H9 (cell line): ENCODE results near the gene LRRC52. TPM values are rescaled to one million over a fixed set of nuclear protein-coding genes. Genes with fewer than 3 reads are reported as not detected.

Experiments used
- DNase-seq: peaks from one replicate; pipeline ENCODE4 v3.0.0-alpha.2; 2017
- H2AFZ ChIP-seq: one replicate; pipeline ENCODE4 v1.6.1; 2013; ENCODE audit warnings: mild to moderate bottlenecking, low read length, control low read depth, moderate library complexity
- H2AK5ac ChIP-seq: 2 replicates; pipeline ENCODE4 v1.6.1; 2013; ENCODE audit warnings: low read length, control low read depth, mixed read lengths; ENCODE audit not compliant: insufficient read length
- H2BK120ac ChIP-seq: one replicate; pipeline ENCODE4 v1.6.1; 2013; ENCODE audit warnings: low read depth, mild to moderate bottlenecking, low read length, control low read depth, inconsistent platforms; ENCODE audit not compliant: poor library complexity, severe bottlenecking
- H2BK12ac ChIP-seq: 2 replicates; pipeline ENCODE4 v1.6.1; 2013; ENCODE audit warnings: low read length, control low read depth, mixed read lengths, low read depth; ENCODE audit not compliant: insufficient read length
- H2BK15ac ChIP-seq: 2 replicates; pipeline ENCODE4 v1.6.1; 2013; ENCODE audit warnings: low read depth, low read length, control low read depth
- H2BK20ac ChIP-seq: one replicate; pipeline ENCODE4 v1.6.1; 2013; ENCODE audit warnings: low read depth, mild to moderate bottlenecking, low read length, control low read depth, inconsistent platforms; ENCODE audit not compliant: poor library complexity, severe bottlenecking
- H2BK5ac ChIP-seq: 2 replicates; pipeline ENCODE4 v1.6.1; 2013; ENCODE audit warnings: low read length, control low read depth, mixed read lengths; ENCODE audit not compliant: insufficient read length
- H3K14ac ChIP-seq: 2 replicates; pipeline ENCODE4 v1.6.1; 2013; ENCODE audit warnings: low read length, control low read depth; ENCODE audit not compliant: insufficient read depth
- H3K18ac ChIP-seq: 2 replicates; pipeline ENCODE4 v1.6.1; 2013; ENCODE audit warnings: low read depth, mild to moderate bottlenecking, mixed read lengths, low read length, control low read depth; ENCODE audit not compliant: insufficient read length
- H3K23ac ChIP-seq: 2 replicates; pipeline ENCODE4 v1.6.1; 2013; ENCODE audit warnings: low read length, control low read depth, mixed read lengths, low read depth; ENCODE audit not compliant: insufficient read length
- H3K23me2 ChIP-seq: 2 replicates; pipeline ENCODE4 v1.6.1; 2013; ENCODE audit warnings: low read depth, mild to moderate bottlenecking, mixed read lengths, low read length, control low read depth; ENCODE audit not compliant: insufficient read length, poor library complexity, severe bottlenecking
- H3K27ac ChIP-seq: 2 replicates; pipeline ENCODE4 v1.5.1; 2013; ENCODE audit warnings: low read length, control low read depth, mixed read lengths, low read depth; ENCODE audit not compliant: insufficient read length
- H3K27me3 ChIP-seq: 2 replicates; pipeline ENCODE4 v1.6.1; 2013; ENCODE audit warnings: low read length, control low read depth, inconsistent platforms; ENCODE audit not compliant: insufficient read depth
- H3K4ac ChIP-seq: 2 replicates; pipeline ENCODE4 v1.6.1; 2013; ENCODE audit warnings: low read depth, mild to moderate bottlenecking, control low read depth, inconsistent platforms, low read length, moderate library complexity
- H3K4me1 ChIP-seq: 2 replicates; pipeline ENCODE4 v1.6.1; 2013; ENCODE audit warnings: low read length, control low read depth, inconsistent platforms; ENCODE audit not compliant: insufficient read depth
- H3K4me2 ChIP-seq: 2 replicates; pipeline ENCODE4 v1.6.1; 2013; ENCODE audit warnings: low read length, control low read depth, mixed read lengths; ENCODE audit not compliant: insufficient read length, insufficient read depth
- H3K56ac ChIP-seq: 2 replicates; pipeline ENCODE4 v1.6.1; 2013; ENCODE audit warnings: low read depth, mild to moderate bottlenecking, mixed read lengths, low read length, control low read depth; ENCODE audit not compliant: insufficient read length
- H3K79me1 ChIP-seq: 2 replicates; pipeline ENCODE4 v1.6.1; 2013; ENCODE audit warnings: low read depth, mild to moderate bottlenecking, moderate library complexity, low read length, control low read depth, inconsistent platforms; ENCODE audit not compliant: insufficient read depth, poor library complexity, severe bottlenecking
- H3K79me2 ChIP-seq: 2 replicates; pipeline ENCODE4 v1.6.1; 2013; ENCODE audit warnings: low read length, control low read depth, inconsistent platforms; ENCODE audit not compliant: insufficient read depth
- H3K9ac ChIP-seq: 2 replicates; pipeline ENCODE4 v1.6.1; 2013; ENCODE audit warnings: low read length, control low read depth, mixed read lengths; ENCODE audit not compliant: insufficient read length; ENCODE audit errors: extremely low read depth
- H3K9me3 ChIP-seq: one replicate; pipeline ENCODE4 v1.6.1; 2013; ENCODE audit warnings: low read depth, low read length, inconsistent platforms; ENCODE audit not compliant: control insufficient read depth
- H3T11ph ChIP-seq: one replicate; pipeline ENCODE4 v1.6.1; 2013; ENCODE audit warnings: mild to moderate bottlenecking, low read length, control low read depth, inconsistent platforms
- H4K20me1 ChIP-seq: one replicate; pipeline ENCODE4 v1.6.1; 2013; ENCODE audit not compliant: control insufficient read depth, insufficient read length, insufficient read depth
- H4K5ac ChIP-seq: 2 replicates; pipeline ENCODE4 v1.6.1; 2013; ENCODE audit warnings: low read depth, mild to moderate bottlenecking, mixed read lengths, low read length, control low read depth; ENCODE audit not compliant: insufficient read length
- H4K8ac ChIP-seq: replicated peaks from 2 replicates; pipeline ENCODE4 v1.6.1; 2013; ENCODE audit warnings: low read length, control low read depth, mixed read lengths, low read depth; ENCODE audit not compliant: insufficient read length
- H4K91ac ChIP-seq: 2 replicates; pipeline ENCODE4 v1.6.1; 2013; ENCODE audit warnings: low read depth, mild to moderate bottlenecking, moderate library complexity, mixed read lengths, low read length, control low read depth; ENCODE audit not compliant: insufficient read length
- H3K27ac Mint-ChIP-seq, 3 experiments: 2 replicates in 2 of 3; 3 replicates in 1 of 3; pipeline ENCODE4 v1.8.0; 2020 to 2021; ENCODE audit warnings: mixed read lengths in 3 of 3, mild to moderate bottlenecking in 1 of 3, moderate library complexity in 1 of 3
- H3K27me3 Mint-ChIP-seq: 2 replicates; pipeline ENCODE4 v1.8.0; 2021; ENCODE audit warnings: low read depth, mild to moderate bottlenecking, moderate library complexity, mixed read lengths
- H3K36me3 Mint-ChIP-seq, 3 experiments: 2 replicates in 2 of 3; 3 replicates in 1 of 3; pipeline ENCODE4 v1.8.0; 2020 to 2021; ENCODE audit warnings: low read depth in 3 of 3, mixed read lengths in 3 of 3; ENCODE audit not compliant: insufficient read depth in 1 of 3
- H3K4me1 Mint-ChIP-seq, 2 experiments: 2 replicates each; pipeline ENCODE4 v1.8.0; 2020; ENCODE audit warnings: mixed read lengths in 2 of 2
- H3K4me3 Mint-ChIP-seq, 2 experiments: 2 replicates in 1 of 2; 3 replicates in 1 of 2; pipeline ENCODE4 v1.8.0; 2020 to 2021; ENCODE audit warnings: mild to moderate bottlenecking in 2 of 2, mixed read lengths in 2 of 2, moderate library complexity in 1 of 2
- H3K9me3 Mint-ChIP-seq, 2 experiments: 2 replicates in 1 of 2; 3 replicates in 1 of 2; pipeline ENCODE4 v1.8.0; 2020; ENCODE audit warnings: mild to moderate bottlenecking in 2 of 2, mixed read lengths in 2 of 2, moderate library complexity in 1 of 2
- CTCF ChIP-seq: fragments of 200-600 bp; sonication (generic); conservative IDR thresholded peaks from 3 replicates; pipeline ENCODE4 v1.8.0; 2021; ENCODE audit warnings: antibody characterized with exemption, mild to moderate bottlenecking
- WGBS: extraction: QIAGEN DNeasy Blood & Tissue Kit; methylation state at CpG from one replicate; pipeline ENCODE4 v1.1.7; 2013; ENCODE audit warnings: missing lambda C conversion rate, low lambda C conversion rate, mixed read lengths; ENCODE audit not compliant: insufficient read length; ENCODE audit errors: extremely low coverage; 5-methylcytosine and 5-hydroxymethylcytosine counted together
- total RNA-seq: library from RNA; stranded (reverse); gene quantifications from 2 replicates; pipeline ENCODE4 v1.2.1, GENCODE V29; 2021

LRRC52 gene
- total RNA-seq, 1 experiment from 2014 or later: not detected

DNA sequence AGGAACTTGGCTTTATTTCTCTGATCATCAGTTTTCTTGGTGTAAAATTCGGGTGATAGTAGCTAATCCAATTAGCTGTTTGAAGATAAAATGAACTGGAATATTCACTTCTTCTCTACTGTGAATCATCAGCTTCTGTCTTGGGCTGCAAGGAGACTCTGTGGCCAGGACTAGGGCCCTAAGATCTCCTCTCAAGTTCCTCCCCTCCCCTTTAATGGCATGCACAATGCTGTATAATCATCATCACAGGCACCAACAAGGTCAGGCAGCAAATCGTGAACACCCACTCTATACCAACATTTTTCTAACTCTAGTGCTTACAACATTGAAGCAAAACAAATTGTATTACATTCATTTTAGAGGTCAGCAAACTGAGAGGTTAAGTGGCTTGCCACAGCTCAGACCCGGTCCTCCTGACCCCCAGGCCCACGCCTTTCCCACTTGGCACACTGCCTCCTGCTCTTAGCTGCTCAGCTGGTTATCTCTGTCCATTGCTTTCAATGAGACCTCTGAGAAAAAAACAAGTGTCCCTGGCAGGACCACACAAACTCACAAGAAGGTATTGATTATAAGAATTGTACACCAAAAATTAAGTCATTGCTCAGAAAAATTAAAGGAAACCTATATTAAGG lies 31.8 kb downstream of the LRRC52 start:
- no peak overlapping the region for H2BK20ac ChIP-seq
- no CpG with 5 or more reads among the region's 4 CpGs for WGBS
- H3K4me1 ChIP-seq: no peaks in the 10 kb centered on the region
- no peak overlapping the region for H4K8ac ChIP-seq
- no peaks in the 10 kb centered on the region for H3K79me2 ChIP-seq
- H3K27ac ChIP-seq: no peak overlapping the region
- no peak for DNase-seq
- H3K27me3 ChIP-seq: no peaks in the 10 kb centered on the region
- H2BK15ac ChIP-seq: no peak overlapping the region
- peaks cover 5% of the 10 kb centered on the region; the same call in 1 of the 2 replicates for H3K27me3 Mint-ChIP-seq
- H3K4me1 Mint-ChIP-seq: no peaks in the 10 kb centered on the region
- no peak overlapping the region for H3T11ph ChIP-seq
- no peaks in the 10 kb centered on the region for H3K23me2 ChIP-seq
- H2AK5ac ChIP-seq: no peak overlapping the region
- no peak overlapping the region for H3K4ac ChIP-seq
- no peaks in the 10 kb centered on the region for H3K9me3 Mint-ChIP-seq
- no peak overlapping the region for H3K4me3 Mint-ChIP-seq
- H2BK12ac ChIP-seq: no peak overlapping the region
- TF ChIP-seq CTCF: no peak
- H3K4me2 ChIP-seq: no peak overlapping the region
- no peaks in the 10 kb centered on the region for H3K79me1 ChIP-seq
- no peak overlapping the region for H4K5ac ChIP-seq
- H3K18ac ChIP-seq: no peak overlapping the region
- H3K36me3 Mint-ChIP-seq: no peaks in the 10 kb centered on the region; a peak in 1 of 7 replicates
- H4K91ac ChIP-seq: no peak overlapping the region
- H4K20me1 ChIP-seq: no peaks in the 10 kb centered on the region
- H3K27ac Mint-ChIP-seq: no peak overlapping the region; a peak in 1 of 7 replicates
- H3K23ac ChIP-seq: no peak overlapping the region
- no peak overlapping the region for H3K9ac ChIP-seq
- no peak overlapping the region for H2AFZ ChIP-seq
- no peak overlapping the region for H3K14ac ChIP-seq
- no peak overlapping the region for H2BK5ac ChIP-seq
- H3K9me3 ChIP-seq: no peaks in the 10 kb centered on the region
- H2BK120ac ChIP-seq: no peak overlapping the region
- H3K56ac ChIP-seq: no peak overlapping the region
